ENCODE measurements around the gene DLK1.
A peak's percentile ranks its signal among the peaks of the same experiment; 100 is the strongest.

DLK1 gene

DNA sequence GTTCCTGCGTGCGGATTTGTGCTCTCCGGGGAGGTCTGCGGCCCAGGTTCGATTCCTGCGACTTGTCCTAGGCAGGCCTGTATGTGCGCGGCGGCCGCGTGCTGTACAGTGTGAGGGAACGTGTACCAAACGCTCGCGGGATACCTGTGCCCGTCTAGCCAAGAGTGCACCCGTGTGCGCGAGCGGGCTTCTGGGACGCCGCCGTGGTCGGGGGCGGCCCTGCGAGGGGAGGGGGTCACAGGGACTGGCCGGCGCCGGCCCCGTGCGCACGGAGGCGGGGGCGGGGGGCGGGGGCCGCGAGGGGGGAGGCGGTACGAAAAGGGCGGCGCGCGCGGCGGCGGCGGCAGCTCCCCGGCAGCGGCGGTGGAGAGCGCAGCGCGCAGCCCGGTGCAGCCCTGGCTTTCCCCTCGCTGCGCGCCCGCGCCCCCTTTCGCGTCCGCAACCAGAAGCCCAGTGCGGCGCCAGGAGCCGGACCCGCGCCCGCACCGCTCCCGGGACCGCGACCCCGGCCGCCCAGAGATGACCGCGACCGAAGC, at the start of gene DLK1:
Gene DLK1, plus strand, starts transcription at position 343 of the 536 bp plus-strand sequence. Its CDS starts 177 bp downstream, at position 520.
- no peak for DNase-seq

DNA sequence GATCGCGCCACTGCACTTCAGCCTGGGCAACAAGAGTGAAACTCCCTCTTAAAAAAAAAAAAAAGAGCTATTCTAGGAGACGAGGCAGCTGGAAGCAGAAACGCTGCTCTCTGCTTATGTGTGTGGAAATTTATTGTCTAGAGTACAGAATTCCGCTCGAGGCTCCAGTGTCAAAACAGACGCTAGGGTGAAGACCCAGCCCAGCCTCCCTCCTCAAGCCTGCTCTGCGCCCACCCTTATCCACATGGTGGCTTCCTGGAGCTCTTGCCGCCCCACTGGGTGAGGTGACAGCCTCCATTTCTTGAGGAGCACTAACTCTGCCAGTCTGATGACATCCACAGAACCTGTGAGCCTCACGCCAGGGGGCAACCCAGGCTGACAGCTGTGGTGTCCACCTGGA, 49.5 kb upstream of the DLK1 start:
- DNase-seq, result no peak

DNA sequence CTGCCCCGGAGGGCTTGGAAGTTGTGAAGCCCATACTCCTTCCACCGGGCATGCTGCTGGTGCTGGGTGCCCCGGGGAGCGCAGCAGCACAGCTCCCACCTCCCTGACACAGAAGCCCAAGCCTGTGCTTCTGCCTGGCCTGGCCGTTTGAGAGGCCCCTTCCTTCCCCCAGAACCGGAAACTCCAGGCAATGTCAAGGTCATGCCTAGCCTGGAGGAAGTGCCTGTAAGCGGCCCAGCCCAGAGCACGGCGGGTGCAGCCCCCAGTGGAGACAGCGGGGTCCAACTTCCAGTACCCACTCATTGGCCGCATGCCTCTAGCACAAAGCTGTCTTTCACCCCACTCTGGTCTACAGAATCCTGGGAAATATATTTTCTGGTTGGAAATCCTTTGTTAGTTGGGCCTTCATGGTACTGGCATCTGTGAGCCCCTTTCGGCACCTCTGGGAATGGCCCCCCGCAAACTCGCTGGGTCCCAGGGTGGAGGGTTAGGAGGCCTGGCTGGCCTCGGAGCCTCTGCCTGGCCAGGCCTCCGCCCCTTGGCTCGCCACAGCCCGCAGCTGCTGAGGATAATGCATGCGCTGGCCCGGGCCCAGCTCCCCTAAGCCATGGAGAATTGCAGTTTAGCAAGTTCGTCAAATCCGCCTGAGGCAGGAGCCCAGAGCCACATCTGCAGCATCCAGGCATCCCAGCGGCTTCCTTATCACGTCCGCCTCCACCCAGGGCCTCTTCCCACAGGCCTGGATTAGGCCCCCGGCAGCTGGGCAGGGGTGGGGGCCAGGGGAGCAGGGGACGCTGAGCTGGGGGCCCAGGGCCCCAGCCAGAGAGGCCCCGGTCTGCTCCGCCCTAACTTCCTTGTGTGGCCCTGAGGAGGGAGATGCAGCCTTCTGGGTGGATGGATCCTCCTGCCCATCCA, 48.9 kb upstream of the DLK1 start:
- no peak for DNase-seq

DNA sequence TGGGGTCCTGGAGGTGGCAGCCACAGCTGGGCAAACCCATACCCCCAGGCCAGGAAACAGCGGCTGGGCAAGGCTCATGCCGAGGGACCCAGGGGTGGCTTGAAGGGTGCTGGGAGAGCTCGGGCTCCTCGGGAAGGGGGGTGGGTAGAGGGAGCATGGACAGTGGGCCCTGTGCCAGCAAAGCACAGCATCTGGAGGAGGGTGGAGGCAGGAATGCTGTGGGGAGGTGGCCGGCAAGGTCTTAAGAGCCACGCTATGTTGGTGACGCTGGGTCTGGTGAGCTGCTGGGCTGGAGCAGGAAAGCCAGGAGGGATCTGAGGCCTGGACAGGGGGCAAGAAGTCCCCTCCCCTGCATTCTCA, 48.2 kb upstream of the DLK1 start:
- no peak for DNase-seq

DNA sequence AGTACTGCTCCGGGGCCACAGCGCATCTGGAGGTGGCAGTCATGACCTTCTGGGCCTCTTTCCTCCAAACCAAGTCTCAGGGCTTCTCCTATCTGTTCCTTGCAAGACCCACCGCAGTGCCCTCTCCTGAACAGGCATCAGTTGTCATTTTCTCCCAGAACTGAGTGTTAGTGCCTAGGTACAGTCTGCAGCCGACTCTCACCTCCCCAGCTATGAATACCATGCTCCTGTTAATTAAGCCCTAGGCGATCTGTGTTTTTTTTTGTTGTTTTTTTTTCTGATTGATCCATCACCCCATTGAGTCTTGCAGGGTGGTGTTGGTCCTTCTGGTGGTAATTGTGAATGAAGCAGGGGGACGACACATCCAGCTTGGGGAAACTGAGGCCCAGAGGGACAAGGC, 47.5 kb upstream of the DLK1 start:
- no peak for DNase-seq

DNA sequence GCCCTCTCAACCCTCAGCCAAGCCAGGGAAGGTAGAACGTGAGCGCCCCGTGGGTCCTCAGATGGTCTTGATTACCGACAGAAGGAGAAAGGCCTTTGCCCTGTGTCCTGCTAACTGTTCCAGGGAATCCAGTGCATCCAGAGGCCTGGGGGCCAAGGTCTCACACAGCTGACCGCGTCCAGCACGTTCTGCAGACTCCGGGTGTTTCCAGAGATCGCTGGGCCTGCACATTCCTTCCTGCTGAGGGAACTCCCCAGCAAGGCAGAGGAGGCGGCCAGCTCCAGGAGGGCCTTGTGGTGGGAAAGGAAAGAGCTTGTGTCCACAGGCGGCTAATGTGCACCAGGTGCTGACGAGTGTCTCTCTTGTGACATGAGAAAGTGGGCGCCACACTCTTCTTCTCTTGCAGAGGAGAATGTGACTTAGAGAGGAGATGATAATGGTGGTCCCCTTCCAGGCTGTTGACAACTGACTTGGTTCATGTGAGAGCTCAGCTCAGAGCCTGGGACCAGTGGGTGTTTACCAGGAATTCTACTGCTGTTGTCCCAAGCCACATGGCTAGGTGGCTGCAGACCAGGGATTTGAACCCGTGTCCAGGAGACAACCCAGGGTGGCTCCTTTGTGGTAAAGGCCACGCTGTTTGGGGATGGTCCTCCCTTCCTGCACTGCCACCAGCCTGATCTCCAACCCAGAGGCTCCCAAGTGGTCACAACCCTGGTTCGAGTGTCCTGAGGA, 46.8 kb upstream of the DLK1 start:
- no peak for DNase-seq

DNA sequence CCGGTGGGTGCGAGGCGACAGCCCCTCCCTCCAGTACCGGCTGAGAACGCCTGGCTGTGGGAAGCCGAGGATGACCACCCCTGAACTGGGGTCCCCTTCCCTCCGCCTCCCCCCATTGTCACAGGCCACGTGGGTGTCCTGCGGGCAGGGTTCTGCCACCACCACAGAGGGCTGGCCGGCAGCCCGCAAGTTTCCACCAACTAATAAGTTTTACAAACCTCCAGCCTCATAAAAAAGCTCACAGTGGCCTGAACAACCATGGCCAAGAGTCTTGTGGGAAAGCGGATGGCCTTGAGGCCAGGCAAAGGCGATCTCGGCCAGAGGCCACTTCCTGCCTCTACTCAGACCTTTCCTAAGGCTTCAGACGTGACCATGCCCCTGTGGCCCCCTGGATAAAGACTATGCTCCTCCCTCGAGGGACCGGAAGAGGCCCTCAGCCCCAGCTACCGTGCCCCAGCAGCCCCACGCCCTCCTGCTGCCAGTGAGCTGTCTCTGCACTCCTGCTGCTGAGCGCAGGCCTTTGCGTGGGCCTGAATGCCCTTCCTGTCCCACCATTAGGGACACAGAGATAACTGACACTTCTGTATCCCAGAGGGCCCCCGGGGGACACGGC, 46.1 kb upstream of the DLK1 start:
- DNase-seq, result no peak

DNA sequence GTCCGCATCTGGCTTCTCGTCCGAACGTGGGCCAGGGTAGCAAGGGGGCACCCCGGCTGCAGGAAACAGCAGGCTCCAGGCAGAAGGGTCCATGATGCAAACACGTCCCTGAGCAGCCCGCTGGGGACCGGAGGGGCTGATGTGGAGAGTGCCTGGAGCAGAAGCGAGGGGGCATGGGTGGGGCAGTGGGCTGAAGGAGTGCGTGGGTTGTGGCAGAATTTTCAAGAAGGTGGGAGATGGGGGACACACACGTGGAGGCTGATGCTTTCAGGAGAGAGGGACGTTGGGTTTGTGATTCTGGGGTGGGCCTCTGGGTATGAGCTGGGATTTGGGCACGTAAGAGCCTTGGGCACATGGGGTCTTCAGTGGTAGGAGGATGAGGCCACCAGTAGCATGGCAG, 45.6 kb upstream of the DLK1 start:
- DNase-seq, result no peak

DNA sequence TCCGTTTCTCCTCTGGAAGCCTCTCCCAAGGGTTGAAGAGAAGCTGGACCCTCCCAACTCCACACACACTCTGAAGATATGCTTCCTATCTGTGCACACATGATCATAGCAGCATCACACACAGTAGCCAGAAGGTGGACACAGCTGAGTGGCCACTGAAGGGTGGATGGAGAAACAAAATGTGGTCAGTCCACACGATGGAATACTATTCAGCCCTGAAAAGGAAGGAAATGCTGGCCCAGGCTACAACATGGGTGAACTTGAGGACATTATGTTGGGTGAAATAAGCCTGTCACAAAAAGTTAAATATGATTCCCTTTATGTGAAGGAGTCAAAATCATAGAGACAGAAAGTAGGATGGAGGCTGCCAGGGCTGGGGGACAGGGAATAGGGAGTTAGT, 43.9 kb upstream of the DLK1 start:
- DNase-seq, result no peak

DNA sequence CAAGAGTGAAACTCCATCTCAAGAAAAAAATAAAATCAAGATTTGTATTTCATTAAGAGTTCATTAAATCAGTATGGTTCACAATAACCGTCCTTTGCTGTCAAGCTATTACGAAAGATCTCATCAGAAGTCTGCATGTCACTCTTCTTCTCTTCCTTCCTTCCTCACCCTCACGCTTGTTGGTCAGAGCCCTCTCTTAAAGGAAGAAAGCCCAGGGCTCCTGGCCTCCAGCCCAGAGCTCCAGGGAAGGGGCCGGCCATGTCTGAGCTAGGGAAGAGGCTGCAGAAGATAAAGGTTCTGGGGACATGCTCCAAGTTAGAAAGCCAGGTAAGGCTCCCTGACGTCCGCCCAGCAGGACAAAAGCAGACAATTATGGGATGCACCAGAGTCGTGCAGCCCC, 43.1 kb upstream of the DLK1 start:
- no peak for DNase-seq

DNA sequence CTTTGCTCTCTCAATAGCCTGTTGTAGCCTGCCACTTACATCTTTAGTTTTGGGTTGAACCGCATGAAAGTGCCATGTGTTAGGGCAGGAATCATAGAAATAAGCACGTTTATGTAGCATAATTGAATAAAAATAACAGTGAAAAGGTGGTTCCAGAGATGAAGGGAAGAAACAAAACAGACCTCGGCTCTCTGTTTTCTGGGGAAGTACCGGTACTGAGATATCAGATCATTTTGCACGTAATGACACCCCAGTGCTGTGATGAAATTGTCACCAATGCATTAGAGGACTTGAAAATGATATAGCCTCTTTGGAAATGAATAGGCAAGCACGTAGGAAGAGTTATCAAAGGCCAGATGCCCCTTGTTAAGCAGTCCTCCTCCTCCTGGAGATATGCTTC, 42.5 kb upstream of the DLK1 start:
- no peak for DNase-seq

DNA sequence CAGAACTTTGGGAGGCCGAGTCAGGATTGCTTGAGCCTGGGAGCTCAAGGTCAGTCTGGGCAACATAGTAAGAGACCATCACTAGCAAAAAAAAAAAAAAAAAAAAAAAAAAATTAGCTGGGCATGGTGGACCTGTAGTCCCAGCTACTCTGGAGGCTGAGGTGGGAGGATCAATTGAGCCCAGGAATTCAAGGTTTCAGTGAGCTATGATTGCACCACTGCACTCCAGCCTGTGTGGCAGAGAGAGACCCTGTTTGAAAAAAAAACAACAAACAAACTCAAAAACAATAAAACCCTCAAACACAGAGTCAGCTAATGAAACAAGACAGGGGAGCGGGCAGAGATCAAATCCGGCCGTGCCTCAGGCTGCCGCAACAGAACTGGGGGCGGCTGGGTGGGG, 41.7 kb upstream of the DLK1 start:
- DNase-seq, result no peak

DNA sequence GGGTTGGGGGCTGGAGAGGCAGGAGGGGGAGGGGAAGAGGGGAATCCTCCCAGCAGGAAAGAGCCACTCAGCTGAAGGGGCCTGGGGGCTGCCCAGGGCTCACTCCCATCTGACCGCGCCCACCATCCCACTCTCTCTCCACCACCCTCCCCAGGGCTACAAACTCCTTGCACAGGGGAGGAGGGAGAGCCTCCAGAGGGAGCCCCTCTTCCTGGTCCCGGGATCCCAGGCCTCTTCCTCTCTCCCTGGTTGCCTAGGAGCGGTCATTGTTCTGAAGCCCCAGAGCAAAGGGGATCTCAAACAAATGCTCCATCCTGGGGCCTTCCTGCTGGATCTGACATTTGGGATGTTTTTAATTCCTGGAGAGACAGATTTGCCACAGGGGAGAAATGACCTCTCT, 39.8 kb upstream of the DLK1 start:
- DNase-seq, result no peak

DNA sequence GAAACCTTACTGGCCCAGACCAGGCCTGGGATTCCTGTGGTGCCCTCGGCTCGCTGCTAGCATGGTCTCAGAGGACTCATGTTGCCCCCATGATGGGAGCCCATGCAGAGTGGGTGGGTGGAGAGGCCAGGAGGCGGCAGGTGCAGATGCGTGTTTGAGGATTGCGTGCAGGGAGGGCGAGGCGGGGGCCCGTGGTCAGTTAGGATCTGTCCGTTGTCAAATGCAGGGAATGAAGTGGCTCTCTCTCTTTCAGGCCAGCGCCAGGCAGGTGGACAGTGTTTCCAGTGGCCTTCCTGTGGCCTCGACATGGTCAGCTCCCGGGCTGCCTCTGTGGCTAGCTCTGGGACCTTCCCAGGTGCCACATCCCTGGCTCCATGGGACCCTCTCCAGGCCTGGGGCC, 39.3 kb upstream of the DLK1 start:
- DNase-seq, result no peak

DNA sequence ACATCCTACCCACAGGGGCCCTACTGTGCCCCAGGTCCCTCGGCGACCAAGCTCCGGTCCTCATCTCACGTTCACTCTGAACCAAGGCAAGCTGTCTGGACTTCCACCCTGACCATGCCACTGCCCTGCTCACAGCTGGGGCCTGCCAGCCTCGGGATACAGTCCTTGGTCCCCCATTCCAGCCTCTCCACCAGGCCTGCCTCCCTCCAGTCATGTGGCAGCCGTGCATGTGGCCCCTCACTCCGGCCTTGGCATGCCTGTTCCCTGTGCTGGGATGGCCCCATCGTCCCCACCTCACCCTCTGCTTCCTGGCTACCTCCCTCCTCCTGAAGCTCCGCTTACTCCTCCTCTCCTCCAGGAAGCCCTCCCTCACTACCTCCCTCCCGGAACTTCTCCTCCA, 38.6 kb upstream of the DLK1 start:
- no peak for DNase-seq

DNA sequence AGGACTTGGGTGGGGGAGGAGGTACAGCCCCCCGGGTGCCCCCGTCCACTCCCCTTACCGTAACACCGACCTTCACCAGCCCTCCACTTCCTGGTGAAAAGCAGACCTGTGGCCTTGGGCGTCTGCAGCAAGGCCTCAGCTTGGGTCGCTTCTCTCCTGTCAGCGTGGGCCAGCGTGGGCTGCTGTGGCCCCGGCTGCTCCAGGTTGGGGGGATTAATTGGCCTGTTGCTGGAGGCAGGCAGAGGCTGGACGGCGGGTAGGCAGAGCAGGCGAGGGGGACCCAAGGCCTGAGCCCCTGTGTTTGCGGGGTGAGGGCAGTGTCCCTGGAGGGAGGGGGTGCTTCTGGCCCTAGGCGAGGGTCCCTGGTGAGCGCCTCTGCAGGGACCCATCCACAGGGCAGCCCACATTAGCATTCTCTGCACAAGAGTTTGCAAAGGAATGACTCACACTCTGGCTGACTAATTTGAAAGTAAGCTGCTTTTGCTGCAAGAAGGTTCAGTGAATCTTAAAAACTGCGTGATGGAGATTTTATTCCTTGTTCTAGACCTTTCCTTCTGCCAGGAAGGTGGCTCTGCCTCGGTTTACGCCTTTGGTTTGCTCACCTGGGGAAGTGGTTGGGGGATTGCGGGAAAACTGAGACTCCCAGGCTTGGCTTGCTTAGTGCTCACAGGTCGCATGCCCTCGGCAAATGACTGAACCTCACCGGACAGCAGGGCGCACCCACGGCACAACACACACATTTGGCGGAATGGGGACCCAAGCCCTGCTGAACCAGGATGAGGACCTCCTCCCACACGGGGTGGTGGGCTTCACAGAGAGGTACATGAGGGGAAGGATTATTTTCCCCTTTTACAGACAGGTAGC, 37.9 kb upstream of the DLK1 start:
- no peak for DNase-seq

DNA sequence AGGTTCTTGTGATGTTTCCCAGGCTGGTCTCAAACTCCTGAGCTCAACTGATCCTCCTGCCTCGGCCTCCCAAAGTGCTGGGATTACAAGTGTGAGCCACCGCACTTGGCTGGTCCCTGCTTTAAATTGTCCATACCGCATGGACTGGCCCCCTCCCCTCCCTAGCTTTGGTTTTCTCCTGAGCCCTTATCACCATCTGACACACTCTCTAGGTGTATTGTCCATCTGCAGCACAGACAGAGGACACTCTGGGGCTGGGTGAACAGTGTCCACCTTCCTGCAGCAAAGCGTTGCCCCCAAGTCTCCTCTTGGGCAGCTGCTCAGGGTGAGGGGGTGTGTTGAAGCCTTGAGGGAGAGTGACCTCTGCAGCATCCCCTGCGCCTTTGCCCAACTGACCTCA, 36.0 kb upstream of the DLK1 start:
- no peak for DNase-seq

DNA sequence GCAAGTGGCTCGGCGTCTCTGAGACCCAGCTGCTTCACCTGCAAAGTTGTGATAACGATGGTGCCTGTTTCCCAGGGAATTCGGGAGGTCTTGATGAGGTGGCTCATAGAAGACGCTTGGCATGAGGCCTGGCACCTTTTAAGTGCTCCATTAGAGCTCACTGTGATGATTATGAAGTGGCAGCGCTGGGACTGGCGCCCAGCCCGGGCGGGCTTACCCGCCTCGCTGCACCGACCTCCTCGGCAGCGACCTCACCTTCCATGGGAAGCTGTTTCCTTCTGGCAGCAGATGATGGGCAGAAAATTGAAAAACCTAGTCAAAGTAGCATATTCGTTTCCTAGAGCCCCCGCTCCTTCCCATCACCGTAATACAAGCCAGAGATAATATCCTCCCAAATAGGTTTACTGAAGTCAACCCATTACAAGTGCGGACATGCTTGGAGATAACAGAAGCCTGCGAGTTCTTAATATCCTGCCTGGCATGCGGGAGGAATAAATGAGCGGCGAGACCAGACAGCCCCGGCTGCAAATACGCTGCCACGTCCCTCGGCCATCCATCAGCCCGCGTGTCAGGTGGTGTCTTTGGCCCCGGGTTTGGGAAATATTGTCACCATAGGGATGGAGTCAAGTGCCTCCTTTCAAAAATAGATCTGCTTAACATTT, 35.2 kb upstream of the DLK1 start:
- no peak for DNase-seq

DNA sequence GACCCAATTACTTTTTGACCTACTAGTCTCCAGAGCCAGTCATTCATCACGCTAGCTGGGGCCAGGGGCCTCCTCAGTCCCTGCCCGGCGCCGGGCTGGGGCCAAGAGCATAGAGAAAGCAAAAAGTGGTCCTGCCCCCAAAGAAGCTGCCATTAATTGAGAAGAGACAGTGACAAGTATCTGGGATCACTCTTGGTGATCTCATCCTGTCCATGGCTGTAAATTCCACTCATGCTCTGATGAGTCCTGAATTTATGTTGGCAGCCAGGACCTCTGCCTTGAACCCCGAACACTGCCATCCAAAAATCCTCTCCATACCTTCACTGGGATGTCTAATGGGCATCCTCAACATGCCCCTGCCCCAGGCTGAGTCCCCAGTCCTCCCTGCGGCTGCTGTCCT, 34.4 kb upstream of the DLK1 start:
- DNase-seq, result no peak

DNA sequence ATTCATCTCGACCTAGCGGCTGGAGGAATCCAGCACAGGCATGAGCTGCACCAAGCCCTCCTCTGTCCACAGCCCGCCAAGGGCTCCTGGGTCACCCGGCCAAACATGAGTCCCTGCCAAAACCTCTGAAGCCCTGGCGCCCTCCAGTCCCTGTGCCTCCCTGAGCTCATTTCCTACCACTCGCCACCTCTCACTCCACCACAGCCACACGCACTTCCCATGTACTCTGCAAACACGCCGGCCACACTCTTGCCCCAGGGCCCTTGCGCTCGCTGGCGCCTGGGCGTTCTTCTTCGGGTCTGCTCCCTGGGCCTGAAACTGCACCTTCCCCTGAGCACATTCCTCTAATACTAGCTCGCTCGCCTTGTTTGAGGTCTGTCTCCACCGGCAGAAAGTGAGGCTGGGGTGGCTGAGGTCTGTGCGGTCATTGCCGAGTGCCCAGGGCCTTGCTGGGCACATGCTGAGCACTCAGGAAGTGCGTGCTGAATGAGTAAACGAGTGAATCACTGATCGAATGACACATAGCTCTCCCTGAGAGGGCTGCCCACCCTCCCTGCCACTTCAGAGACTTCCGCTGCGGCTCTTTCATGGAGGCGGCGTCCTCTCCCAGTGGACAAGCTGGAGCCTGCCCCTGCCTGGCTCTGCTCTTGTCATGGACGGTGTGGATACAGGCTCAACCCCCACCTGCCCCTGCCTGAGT, 33.7 kb upstream of the DLK1 start:
- DNase-seq, result peak in 1 of 2 experiments; percentile 30

DNA sequence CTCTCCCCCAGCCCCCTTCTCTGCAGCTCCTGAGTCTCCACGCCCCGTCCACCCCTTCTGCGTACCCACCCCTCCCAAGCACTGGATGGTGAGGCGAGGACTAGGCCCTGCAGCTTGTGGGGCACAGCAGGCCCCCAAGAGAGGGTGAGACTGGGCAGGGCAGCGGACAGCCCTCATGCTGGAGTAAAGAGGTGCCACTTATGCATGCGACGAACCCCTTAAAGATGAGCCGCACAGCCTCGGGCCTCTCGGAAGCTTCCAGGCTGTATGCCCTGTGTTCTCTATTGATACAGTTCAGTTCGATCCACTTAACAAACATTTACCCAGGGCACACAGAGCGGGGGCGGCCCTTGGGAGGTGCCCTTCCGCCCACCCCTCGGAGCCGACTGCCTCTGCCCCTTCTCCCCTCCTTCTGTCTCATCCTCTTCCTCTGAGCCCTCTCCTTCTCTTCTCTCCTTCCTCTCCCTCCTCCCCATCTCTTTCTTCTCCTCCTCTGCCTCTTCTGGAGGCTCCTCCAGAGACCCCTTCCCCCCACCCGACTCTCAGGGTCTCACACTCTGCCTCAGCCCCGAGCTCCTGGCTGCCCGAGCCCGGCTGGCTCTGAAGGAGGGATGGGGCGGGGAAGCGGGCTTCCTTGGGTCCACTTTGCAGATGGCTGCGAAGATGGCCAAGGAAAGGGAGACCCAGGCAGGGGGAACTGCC, 32.7 kb upstream of the DLK1 start:
- DNase-seq, result no peak

Data from NCI-H526 (cell line).